ENCODE measurements around the gene RBMS1.

DNA sequence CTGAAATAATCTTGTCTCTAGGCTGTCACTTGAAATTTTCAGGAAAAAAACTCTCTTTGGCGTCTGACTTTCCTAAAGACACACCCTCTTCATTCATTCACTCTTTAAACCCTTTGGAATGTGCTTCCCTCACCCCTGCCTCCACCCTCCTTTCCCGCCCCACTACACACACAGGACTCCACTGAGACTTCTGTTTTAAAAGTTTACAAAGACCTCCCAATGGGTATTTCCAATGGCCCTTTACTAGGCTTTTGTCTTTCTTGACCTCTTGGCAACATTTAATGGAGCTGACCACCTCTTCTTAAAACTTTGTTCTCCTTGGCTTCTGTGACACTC, 96.1 kb downstream of the RBMS1 start:
- TF ChIP-seq, protein P1, sequence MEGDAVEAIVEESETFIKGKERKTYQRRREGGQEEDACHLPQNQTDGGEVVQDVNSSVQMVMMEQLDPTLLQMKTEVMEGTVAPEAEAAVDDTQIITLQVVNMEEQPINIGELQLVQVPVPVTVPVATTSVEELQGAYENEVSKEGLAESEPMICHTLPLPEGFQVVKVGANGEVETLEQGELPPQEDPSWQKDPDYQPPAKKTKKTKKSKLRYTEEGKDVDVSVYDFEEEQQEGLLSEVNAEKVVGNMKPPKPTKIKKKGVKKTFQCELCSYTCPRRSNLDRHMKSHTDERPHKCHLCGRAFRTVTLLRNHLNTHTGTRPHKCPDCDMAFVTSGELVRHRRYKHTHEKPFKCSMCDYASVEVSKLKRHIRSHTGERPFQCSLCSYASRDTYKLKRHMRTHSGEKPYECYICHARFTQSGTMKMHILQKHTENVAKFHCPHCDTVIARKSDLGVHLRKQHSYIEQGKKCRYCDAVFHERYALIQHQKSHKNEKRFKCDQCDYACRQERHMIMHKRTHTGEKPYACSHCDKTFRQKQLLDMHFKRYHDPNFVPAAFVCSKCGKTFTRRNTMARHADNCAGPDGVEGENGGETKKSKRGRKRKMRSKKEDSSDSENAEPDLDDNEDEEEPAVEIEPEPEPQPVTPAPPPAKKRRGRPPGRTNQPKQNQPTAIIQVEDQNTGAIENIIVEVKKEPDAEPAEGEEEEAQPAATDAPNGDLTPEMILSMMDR (IDR thresholded peaks at IDR 0.05; ENCODE audit: poor library complexity, severe bottlenecking) = no peak
- TF ChIP-seq EZH2 (IDR thresholded peaks at IDR 0.05; ENCODE audit: borderline replicate concordance, insufficient read depth, low read length, poor library complexity, severe bottlenecking) = no peak
- no peak for TF ChIP-seq POLR2AphosphoS5 (IDR thresholded peaks at IDR 0.05)
- TF ChIP-seq, protein P2, sequence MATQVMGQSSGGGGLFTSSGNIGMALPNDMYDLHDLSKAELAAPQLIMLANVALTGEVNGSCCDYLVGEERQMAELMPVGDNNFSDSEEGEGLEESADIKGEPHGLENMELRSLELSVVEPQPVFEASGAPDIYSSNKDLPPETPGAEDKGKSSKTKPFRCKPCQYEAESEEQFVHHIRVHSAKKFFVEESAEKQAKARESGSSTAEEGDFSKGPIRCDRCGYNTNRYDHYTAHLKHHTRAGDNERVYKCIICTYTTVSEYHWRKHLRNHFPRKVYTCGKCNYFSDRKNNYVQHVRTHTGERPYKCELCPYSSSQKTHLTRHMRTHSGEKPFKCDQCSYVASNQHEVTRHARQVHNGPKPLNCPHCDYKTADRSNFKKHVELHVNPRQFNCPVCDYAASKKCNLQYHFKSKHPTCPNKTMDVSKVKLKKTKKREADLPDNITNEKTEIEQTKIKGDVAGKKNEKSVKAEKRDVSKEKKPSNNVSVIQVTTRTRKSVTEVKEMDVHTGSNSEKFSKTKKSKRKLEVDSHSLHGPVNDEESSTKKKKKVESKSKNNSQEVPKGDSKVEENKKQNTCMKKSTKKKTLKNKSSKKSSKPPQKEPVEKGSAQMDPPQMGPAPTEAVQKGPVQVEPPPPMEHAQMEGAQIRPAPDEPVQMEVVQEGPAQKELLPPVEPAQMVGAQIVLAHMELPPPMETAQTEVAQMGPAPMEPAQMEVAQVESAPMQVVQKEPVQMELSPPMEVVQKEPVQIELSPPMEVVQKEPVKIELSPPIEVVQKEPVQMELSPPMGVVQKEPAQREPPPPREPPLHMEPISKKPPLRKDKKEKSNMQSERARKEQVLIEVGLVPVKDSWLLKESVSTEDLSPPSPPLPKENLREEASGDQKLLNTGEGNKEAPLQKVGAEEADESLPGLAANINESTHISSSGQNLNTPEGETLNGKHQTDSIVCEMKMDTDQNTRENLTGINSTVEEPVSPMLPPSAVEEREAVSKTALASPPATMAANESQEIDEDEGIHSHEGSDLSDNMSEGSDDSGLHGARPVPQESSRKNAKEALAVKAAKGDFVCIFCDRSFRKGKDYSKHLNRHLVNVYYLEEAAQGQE (IDR thresholded peaks at IDR 0.05; ENCODE audit: borderline replicate concordance) = no peak
- TF ChIP-seq EP300 (conservative IDR thresholded peaks at IDR 0.05; ENCODE audit: poor library complexity, severe bottlenecking) = no peak

All from neural cell (in vitro differentiated cells).